Measurements from ENCODE around the gene SPOCK1. TPM values are rescaled to one million over a fixed set of nuclear protein-coding genes. Genes with fewer than 3 reads are reported as not detected.

SPOCK1 gene
- total RNA-seq, 1 experiment from 2014 or later: 10.9 TPM

DNA sequence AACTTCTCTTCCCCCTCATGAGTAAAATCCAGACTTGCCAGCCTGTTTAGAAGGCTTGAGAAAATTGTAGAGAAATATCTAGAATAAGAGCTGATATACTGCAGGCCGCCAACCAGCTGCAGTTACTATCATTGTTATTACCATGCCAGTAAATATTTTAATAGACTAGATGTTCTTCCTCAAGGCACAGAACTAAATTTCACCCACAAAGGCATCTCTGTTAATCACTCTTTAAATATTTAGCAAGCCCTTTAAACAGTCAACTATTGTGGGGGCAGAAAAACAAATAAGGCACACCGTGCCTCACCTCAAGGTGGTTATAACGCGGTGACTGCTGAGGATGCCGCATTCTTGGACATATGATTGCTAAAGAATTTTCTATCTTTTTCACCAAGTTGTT is 147.0 kb downstream of the SPOCK1 start:
- H3T11ph ChIP-seq (ENCODE audit: low read length): no peak overlapping the region
- H2BK120ac ChIP-seq (ENCODE audit: low read depth, low read length, poor library complexity, severe bottlenecking): no peak overlapping the region
- H2BK20ac ChIP-seq (ENCODE audit: low read depth, low read length, poor library complexity, severe bottlenecking): no peak overlapping the region
- H4K91ac ChIP-seq (ENCODE audit: insufficient read length, low read depth, low read length): no peak overlapping the region
- H2BK5ac ChIP-seq (ENCODE audit: insufficient read length, low read length): no peak overlapping the region
- no peaks in the 10 kb centered on the region for H3K23me2 ChIP-seq (ENCODE audit: insufficient read length, low read depth, low read length, poor library complexity, severe bottlenecking)
- no peak overlapping the region for H3K27ac ChIP-seq (ENCODE audit: insufficient read length, low read depth, low read length)
- no peak overlapping the region for H2AK5ac ChIP-seq (ENCODE audit: insufficient read length, low read length)
- DNase-seq: no peak
- H3K18ac ChIP-seq (ENCODE audit: insufficient read length, low read depth, low read length): no peak overlapping the region
- Mint-ChIP-seq H3K27ac (no peak overlapping the region), H3K4me1 (peaks cover 0 to 2% of the 10 kb centered on the region in 2 experiments; a peak in 2 of 4 replicates), H3K9me3 (no peaks in the 10 kb centered on the region), H3K4me3 (no peak overlapping the region), H3K36me3 (ENCODE audit: insufficient read depth in 1 of 3, low read depth in 3 of 3) (no peaks in the 10 kb centered on the region), H3K27me3 (ENCODE audit: low read depth) (peaks cover 1% of the 10 kb centered on the region)
- no peaks in the 10 kb centered on the region for H4K20me1 ChIP-seq (ENCODE audit: control insufficient read depth, insufficient read depth, insufficient read length)
- no peak overlapping the region for H2AFZ ChIP-seq (ENCODE audit: low read length)
- no peak overlapping the region for H3K9ac ChIP-seq (ENCODE audit: extremely low read depth, insufficient read length, low read length)
- no peak overlapping the region for H4K8ac ChIP-seq (replicated peaks; ENCODE audit: insufficient read length, low read depth, low read length)
- no peak overlapping the region for H2BK15ac ChIP-seq (ENCODE audit: low read depth, low read length)
- no peaks in the 10 kb centered on the region for H3K79me1 ChIP-seq (ENCODE audit: insufficient read depth, low read depth, low read length, poor library complexity, severe bottlenecking)
- H3K14ac ChIP-seq (ENCODE audit: insufficient read depth, low read length): no peak overlapping the region
- no peak overlapping the region for H3K4me2 ChIP-seq (ENCODE audit: insufficient read depth, insufficient read length, low read length)
- no peaks in the 10 kb centered on the region for H3K4me1 ChIP-seq (ENCODE audit: insufficient read depth, low read length)
- no peak overlapping the region for H2BK12ac ChIP-seq (ENCODE audit: insufficient read length, low read depth, low read length)
- no peaks in the 10 kb centered on the region for H3K9me3 ChIP-seq (ENCODE audit: control insufficient read depth, low read depth, low read length)
- no peak overlapping the region for H3K4ac ChIP-seq (ENCODE audit: low read depth, low read length)
- TF ChIP-seq, protein P1, sequence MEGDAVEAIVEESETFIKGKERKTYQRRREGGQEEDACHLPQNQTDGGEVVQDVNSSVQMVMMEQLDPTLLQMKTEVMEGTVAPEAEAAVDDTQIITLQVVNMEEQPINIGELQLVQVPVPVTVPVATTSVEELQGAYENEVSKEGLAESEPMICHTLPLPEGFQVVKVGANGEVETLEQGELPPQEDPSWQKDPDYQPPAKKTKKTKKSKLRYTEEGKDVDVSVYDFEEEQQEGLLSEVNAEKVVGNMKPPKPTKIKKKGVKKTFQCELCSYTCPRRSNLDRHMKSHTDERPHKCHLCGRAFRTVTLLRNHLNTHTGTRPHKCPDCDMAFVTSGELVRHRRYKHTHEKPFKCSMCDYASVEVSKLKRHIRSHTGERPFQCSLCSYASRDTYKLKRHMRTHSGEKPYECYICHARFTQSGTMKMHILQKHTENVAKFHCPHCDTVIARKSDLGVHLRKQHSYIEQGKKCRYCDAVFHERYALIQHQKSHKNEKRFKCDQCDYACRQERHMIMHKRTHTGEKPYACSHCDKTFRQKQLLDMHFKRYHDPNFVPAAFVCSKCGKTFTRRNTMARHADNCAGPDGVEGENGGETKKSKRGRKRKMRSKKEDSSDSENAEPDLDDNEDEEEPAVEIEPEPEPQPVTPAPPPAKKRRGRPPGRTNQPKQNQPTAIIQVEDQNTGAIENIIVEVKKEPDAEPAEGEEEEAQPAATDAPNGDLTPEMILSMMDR (conservative IDR thresholded peaks at IDR 0.05): no peak
- whole genome bisulfite sequencing (ENCODE audit: extremely low coverage, insufficient read length, low lambda C conversion rate): no CpG with 5 or more reads among the region's 5 CpGs
- no peak overlapping the region for H3K56ac ChIP-seq (ENCODE audit: insufficient read length, low read depth, low read length)
- no peaks in the 10 kb centered on the region for H3K27me3 ChIP-seq (ENCODE audit: insufficient read depth, low read length)
- no peaks in the 10 kb centered on the region for H3K79me2 ChIP-seq (ENCODE audit: insufficient read depth, low read length)
- no peak overlapping the region for H3K23ac ChIP-seq (ENCODE audit: insufficient read length, low read depth, low read length)
- no peak overlapping the region for H4K5ac ChIP-seq (ENCODE audit: insufficient read length, low read depth, low read length)

All from H9 (cell line).